ENCODE measurements around the gene NOS1AP.

Gene NOS1AP

DNA sequence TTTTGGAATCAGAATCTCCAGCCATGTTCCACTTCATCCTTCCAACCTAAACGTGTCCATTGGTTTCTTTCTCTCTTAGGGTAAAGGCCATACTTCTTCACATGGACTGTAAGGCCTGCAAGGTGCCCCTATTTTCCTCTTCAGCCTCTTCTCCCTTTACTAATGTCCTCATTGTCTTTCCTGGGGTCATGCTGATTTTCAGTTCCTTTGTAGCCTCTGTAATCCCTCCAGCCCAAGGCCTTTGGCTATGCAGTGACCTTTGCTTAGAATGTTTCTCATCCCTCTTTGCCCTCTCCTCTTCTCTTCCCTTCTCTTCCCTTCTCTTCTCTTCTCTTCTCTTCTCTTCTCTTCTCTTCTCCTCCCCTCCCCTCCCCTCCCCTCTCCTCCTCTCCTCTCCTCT, 194.6 kb downstream of the NOS1AP start:
- DNase-seq: no peak

- DNase-seq: no peak
These were observed 196.5 kb downstream of the NOS1AP start for GRCh38 chr1:162265983-162266382.

DNA sequence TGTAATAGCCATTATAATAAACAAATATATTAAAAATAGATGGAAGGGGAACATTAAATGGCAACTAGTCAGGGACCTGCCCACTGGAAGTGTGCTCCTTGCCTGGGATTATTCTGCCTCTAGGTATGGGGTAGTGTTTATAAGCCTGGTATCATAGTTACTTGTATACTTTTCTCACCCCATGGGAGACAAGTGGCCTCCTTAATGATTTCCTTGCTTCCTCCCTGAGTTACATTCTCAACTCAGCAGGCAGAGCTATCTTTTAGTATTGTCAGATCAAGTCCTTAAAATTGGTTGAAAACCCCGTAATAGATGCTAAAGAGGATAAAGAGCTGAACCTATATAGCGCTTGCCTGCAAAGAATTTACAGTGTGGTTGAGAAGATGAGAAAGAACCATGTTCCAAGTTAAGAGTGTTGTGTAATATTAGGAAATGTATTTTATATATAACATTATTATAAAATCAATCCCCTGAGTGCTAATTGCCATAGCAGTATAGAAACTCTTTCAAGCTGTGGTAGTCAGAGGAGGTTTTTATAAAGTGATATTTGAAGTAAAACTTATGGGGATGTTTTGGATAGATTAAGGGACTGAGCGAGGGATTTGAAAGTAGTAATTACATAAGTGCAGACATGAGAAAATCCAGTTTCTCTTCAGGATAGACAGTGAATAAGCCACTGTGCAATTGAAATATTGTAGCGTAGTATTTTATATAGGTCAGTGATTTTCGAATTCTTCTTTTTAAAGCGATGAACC, 200.7 kb downstream of the NOS1AP start:
- no peak for DNase-seq

GRCh38 chr1:162271972-162272371, 202.5 kb downstream of the NOS1AP start:
- DNase-seq: no peak

DNA sequence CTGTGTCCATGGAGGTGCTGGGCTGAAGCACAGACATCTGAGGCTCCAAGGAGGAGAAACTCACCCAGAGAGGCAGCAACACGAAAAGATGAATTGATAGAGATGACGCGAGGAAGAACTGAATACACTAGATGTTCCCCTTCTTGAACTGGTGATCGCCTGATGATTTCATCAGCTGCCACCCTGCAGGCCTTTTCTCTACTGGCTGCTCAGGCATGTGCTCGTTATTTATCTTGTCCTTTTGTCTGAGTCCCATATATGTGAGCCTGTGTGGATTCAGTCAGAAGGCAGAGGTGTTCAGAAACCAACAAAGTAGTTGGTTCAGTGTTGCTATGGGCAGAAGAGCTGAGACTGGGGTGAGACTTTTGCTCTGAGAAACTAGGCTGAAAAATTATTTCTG, 202.9 kb downstream of the NOS1AP start:
- no peak for DNase-seq

DNA sequence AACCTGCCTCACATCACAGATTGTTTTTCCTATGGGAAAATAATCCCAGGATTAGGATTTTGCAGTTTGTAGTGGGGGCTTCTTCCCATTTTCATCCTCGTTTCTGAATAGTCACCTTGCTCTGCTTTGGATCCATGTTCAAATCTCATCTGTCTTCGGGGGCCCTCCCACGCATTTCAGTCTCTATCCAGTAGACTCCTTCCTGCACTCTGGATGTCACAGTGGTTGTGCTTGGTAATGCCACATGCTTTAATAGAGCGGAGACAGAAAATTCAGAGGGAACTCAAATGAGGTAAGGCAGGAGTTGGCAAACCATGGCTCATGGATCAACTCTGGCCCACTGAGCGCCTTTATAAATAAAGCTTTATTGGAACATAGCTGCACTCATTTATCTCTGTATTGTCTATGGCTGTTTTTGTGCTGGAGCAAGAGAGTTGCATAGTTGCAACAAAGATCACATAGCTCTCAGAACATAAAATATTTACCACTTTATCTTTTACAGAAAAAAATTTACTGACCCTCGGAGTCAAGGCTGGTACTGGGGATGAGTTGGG, 206.2 kb downstream of the NOS1AP start:
- DNase-seq: no peak

- DNase-seq: no peak
These were observed 207.0 kb downstream of the NOS1AP start for GRCh38 chr1:162276493-162276892.

- no peak for DNase-seq
These were observed 209.6 kb downstream of the NOS1AP start for GRCh38 chr1:162279136-162279498.

- no peak for DNase-seq
These were observed 211.9 kb downstream of the NOS1AP start for GRCh38 chr1:162281426-162281825.

- no peak for DNase-seq
These were observed 214.2 kb downstream of the NOS1AP start for GRCh38 chr1:162283657-162284056.

DNA sequence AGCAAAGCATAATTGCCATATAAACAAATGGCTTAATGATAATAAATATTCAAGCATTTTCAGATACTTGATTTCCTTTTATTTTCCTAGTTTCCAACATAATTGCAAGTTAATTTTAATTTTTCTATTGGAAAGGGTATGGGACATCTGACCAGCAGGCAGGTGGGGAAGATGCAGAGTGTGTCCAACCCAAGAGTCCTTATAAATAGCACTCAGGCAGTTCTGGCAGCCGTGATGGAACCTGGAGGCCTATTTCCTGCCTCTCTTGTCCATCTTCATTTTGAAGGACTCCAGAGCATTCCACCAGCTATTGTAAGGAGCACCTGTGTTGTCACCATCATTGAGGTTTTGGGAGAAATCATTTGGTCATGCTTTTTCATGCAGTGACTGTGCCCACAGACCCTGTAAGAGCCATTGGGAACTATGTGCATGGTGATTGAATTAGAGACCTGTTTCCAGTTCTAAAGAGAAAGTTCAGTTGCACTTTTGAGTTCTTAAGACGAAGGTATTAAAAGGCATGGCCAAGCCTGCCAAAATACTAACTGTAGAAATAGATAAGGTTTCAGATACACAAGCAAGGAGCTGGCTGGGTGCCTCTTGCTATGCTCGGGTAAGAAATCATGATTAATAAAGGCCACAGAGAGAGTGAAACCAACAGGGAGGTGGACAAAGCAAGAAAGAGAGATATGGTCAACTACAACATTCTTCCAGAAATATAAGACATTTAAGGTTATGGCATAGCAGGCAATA, 214.9 kb downstream of the NOS1AP start:
- no peak for DNase-seq

DNA sequence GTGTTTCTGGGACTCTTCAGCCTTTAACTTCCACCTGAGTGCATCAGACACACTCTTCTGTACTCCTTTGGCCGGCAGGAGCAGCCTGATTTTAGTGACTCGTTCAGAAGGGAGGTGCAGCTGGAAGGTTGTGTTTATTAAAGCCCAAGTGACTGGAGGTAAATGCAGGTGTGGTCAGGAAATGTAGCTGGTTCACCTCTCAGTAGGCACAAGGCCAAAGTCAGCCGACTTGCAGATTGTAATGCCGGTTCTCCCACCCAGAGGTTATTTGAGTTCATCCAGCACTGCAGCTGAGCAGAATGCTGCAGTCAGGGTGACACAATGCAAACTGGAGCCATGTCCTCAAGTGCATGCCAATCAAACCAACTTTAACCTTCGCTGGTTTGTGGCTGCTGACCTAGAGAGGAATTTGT, 215.7 kb downstream of the NOS1AP start:
- no peak for DNase-seq

GRCh38 chr1:162291000-162291399, 221.5 kb downstream of the NOS1AP start:
- DNase-seq: no peak

DNA sequence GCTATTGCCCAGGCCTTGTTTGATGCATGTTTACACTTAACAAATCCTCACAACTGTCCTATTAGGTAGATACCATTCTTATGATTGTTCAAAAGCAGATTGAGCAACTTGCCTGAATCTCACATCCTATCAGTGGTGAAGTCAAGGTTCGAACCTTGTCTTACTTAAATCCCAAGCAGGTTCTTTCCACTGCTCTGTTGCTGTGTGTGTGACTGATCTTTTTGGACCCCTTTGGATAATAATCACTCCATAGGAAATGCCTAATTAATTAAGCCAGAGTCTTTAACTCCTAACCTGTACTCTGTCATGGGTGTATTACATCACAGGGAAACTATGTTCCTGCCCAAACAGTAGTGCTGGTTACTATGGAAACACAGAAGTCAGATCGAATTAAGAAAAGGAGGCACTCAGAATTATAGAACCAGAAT, 222.9 kb downstream of the NOS1AP start:
- no peak for DNase-seq

GRCh38 chr1:162293073-162293692, 223.7 kb downstream of the NOS1AP start:
- DNase-seq: no peak

- no peak for DNase-seq
These were observed 224.5 kb downstream of the NOS1AP start for GRCh38 chr1:162294015-162294414.

GRCh38 chr1:162297208-162297607, 227.7 kb downstream of the NOS1AP start:
- no peak for DNase-seq

DNA sequence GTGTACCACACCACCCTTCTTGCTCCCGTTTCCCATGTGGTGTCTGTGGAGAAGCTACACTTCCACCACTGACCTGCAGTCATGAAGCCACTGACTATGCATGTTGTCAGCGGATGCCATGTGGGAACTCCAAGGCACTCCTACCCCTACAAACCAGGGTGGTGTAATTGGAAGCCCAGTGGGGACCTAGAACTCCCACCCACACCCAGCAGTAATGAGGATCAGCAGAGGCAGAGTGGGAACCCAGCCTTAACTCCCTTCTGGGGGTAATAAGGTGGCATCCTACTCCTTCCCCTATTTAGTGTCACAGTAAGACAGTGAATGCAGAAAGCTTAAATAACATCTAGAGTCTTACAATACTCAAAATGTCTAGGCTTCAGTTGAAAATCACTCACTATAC, 228.8 kb downstream of the NOS1AP start:
- no peak for DNase-seq

DNA sequence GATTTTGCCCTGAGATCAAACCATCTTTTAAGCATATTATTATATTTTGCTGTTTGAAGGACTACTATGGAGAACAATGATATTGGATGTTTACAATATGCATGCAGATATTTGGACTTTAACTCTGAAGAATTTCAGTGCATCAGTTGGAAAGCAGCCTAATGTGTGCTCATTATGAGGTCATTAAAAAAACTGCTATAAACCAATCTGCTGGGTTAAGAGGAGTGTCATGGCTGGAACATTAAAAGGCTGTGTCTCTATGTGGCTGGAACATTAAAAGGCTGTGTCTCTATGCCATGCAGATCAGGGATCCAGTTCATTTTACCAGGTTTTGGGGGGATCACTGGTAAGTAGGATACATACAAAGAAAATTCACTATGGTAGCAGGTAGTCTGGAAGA, 229.5 kb downstream of the NOS1AP start:
- DNase-seq: no peak

GRCh38 chr1:162300057-162300917, 230.8 kb downstream of the NOS1AP start:
- DNase-seq: no peak

GRCh38 chr1:162301696-162302095, 232.2 kb downstream of the NOS1AP start:
- DNase-seq: no peak

GRCh38 chr1:162302306-162303003, 233.0 kb downstream of the NOS1AP start:
- DNase-seq: no peak
